Fibroblast of peridontal ligament (primary cell): ENCODE data around the gene C5orf46.
A peak's percentile ranks its signal among the peaks of the same experiment; 100 is the strongest.

ENCODE experiments used
- DNase-seq: peaks from one replicate; pipeline ENCODE4 v3.0.0-alpha.2; 2010; ENCODE audit errors: extremely low read depth

Gene C5orf46

DNA sequence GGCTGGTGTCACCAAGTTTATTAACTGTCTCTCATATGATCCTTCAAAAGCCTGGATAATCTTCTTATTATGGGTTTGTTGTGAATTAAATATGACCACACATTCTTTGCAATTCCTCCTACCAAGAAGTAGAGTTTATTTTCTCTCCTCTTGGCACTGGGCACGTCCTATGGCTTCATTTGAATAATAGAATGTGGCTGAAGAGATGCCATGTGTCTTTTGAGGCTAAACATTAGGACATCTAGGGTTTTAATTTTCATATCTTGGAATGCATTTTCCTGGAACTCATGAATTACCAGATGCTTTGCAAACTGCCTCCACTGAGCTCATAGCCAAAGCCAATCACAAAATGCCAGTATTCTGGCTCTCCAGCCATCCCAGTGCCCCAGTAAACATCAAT is 47.8 kb downstream of the C5orf46 start:
- no peak for DNase-seq

DNA sequence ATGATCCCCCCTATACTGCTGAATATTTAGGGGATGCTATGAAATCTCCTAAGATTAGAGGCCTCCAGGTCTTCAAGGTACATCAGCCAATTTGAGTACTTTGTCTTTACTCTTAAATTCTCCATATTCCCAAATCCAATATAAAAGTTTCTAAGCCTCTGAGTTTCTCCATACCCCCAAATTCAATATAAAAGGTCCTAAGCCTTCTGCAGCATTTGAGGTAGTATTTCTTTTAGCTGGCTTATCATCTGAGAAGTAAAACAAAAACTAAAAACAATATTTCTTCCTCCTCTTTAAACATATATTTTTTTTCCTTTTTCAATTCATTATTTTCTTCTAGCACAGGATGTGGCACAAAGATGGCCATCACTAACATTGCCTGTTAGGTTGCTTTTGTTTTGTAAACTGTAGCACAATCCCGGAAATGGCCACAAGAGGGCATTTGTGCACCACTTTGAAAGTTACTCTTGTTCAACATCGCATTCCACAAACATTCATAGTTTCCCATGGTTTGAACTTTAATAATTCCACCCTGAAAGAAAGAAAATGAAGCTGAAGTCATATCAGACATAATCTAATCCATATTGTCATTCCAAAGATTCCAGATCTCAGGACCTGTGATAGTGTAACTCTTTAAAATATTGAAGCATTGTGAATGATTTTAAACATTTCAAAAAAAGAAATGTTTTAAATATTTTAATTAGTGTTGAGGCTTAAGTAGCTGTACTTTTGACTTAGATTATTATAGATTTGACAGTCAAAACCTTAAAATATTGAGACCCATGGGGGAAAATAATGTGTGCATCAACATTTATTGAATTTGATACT is 48.8 kb downstream of the C5orf46 start:
- peak; percentile 76 for DNase-seq

- no peak for DNase-seq
Measured at GRCh38 chr5:147856801-147857200, 49.5 kb downstream of the C5orf46 start.

DNA sequence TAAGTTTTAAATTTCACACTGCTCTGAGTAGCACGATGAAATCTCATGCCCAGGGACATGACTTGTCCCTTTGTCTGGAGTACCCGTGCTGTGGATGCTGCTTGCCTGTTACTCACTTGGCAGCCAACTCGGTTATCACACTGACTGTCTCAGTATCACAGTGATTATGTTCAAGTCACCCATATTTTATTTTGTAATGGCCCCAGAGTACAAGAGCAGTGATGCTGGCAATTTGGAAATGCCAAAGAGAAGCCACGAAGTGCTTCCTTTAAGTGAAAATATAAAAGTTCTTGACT is 50.6 kb downstream of the C5orf46 start:
- DNase-seq = no peak

DNA sequence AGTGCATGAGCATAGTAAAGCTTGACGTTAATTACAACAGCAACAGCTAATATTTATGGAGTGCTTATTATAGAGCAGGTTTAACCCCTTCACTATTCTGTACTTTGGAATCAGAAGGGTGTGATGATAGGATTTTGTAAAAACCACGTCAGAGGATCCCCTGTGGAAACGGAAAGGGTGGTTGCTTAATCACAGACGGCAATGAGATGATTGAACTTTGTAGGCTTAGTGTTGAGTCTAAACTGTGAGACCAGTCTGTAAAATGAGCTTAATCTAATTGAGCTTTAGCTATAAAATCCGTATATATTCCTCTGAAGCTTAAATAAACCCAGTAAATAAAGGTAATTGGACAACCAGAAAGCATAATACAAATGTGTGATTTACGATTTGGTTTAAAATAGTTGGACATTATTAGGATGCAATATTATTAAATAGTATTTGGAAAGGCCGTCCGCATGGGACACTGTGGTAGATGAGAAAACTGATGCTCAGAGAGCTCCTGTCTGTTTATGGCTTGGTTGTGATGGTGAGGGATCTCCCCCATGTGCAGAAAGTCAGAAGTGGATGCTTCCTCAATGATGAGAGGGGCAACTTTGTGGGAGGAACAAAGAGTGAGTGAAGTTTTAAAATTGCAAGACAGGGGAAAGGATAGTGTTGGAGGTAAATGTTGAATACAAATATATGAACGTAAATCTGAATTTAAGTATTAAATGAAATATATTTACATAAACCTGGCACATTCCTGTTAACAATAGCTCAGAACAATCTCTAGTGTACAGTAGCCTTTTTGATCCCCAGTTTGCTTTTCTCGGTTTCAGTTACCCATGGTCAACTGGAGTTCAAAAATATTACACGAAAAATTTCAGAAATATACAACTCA is 51.2 kb downstream of the C5orf46 start:
- no peak for DNase-seq

DNA sequence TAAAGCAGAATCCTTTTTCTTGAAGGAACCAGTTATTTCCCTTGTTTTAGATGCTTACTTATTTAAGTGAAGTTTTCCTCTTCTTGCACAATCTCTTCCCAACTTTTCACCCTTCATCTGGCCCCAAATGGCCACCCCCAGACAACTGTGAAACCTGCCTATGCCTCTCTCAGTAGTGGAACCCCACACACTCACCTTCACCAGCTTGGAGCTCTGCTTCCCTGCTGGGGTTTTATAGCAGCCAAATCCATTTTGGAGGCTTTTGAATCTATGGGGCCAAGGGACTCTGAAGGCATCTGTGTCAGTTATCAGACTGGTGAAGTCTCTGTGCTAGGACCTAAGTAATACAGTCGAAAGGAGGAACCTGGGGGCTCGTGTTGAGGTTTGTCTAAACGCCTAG is 52.0 kb downstream of the C5orf46 start:
- no peak for DNase-seq

GRCh38 chr5:147853372-147853987 is 52.9 kb downstream of the C5orf46 start:
- DNase-seq = no peak

DNA sequence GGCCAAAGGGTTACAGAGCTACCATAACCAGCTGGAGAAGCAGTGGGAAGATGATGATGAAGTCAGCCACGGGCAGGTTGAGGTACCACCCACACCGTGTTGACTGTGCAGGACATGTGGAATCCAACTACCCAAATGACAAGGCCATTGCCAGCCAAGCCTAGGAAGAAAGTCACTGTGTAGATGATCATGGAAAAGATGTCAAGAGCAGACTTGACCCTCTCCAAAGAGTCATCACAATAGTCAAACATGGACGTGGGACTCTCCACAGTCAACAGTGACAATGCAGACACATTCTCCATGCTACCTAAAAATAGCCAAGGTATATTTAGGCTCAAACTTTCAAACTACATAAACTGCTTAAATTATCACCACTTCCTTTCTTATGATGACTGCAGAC is 54.0 kb downstream of the C5orf46 start:
- no peak for DNase-seq

- no peak for DNase-seq
Measured at GRCh38 chr5:147851578-147851977, 54.8 kb downstream of the C5orf46 start.

DNA sequence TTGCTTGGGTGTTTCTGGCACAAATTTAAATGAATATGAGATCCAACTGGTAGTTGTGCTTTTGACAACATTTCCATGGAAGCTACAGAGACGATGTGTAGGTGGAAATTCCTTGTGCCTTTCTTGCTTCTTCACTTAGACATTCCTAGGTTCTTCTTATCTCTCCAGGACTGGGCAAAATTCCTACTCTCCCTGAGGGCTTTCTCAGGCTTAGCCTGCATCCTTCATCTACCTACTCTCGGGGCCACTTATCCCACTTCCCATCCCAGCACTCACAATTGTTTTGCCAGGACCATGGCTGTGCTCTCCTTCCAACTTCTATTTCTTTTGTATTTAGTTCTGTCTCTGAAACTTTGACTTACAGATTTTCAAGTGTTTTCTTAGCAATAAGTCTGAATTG is 57.1 kb downstream of the C5orf46 start:
- DNase-seq = no peak

DNA sequence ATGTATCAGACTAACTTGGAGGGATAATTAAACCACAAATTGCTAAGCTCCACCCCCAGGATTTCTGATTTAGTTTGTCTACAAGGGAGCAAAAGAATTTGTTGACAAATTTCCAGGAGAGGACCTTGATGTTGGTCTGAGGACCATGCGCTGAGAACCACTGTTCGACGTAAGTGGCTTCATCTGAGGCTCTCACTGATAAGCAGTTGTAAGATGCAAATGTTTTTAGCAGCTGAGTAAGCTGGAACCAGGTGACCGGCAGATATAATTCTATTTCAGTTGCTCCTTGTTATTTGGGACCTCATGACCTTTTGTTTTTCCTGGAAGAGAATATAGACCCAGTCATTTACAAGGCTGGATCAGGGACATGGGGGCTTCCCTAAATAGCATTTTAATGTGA is 60.7 kb downstream of the C5orf46 start:
- no peak for DNase-seq

DNA sequence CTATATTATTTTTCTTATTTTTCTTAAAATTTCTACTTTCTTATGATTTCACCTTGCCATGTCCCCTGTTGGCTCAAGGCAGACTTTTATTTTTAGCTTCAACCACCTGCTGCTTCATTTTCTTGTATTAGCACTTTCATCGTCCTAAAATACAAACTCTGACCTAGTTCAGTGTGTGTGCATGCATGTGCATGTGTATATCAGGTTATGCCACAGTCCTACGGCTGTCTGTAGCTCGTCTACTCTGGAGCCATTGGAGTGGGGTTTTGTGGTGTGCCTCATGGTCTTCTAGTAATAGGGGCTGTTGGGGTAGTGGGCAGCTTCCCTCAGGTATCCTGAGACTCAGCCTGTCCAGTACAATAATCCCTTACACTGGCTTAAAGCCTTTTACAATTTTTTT is 61.5 kb downstream of the C5orf46 start:
- no peak for DNase-seq

- no peak for DNase-seq
Measured at GRCh38 chr5:147842869-147843268, 63.5 kb downstream of the C5orf46 start.
